HepG2 (cell line): ENCODE results near the gene DTNA. TPM values are rescaled to one million over a fixed set of nuclear protein-coding genes. Genes with fewer than 3 reads are reported as not detected.

Source experiments
- ATAC-seq: fragments of 200-7000 bp; cut with Tn5 transposase; 3 replicates; pipeline ENCODE4 v1.9.1; 2020; ENCODE audit warnings: mild to moderate bottlenecking, moderate library complexity
- BruUV-seq: library from RNA; stranded (reverse); fragments of 400-500 nt; replicated peaks from 2 replicates; lab custom pipeline; 2021; lab: Mats Ljungman, UMichigan
- CTCF ChIA-PET: fragments of 300-600 bp; formaldehyde crosslinking; extraction: SDS; loops from one replicate; lab custom pipeline; 2021; ENCODE audit warnings: low total read pairs, inconsistent platforms, low intra/inter-chr PET ratio; lab: Yijun Ruan, JAX
- POLR2A ChIA-PET: fragments of 350-600 bp; sonication (Branson Sonifier 250); formaldehyde crosslinking; loops from one replicate; lab custom pipeline; 2020; ENCODE audit warnings: antibody characterized with exemption, inconsistent platforms; lab: Yijun Ruan, JAX
- DNase-seq: peaks from one replicate; pipeline ENCODE4 v3.0.0-alpha.2; 2015; ENCODE audit warnings: low spot score
- FAIRE-seq: peaks from 3 replicates; lab custom pipeline; 2011; peaks lifted over from hg19 to GRCh38; lab: Jason Lieb, UNC
- H2AFZ ChIP-seq: one replicate; pipeline ENCODE4 v1.6.1; 2011; ENCODE audit warnings: low read length, inconsistent platforms
- H3K27ac ChIP-seq: fragments of 300-600 bp; 3 replicates; pipeline ENCODE4 v1.8.0; 2011; ENCODE audit warnings: mixed run types, mild to moderate bottlenecking, mixed read lengths, low read length, inconsistent platforms; ENCODE audit not compliant: insufficient read depth; ENCODE audit errors: extremely low read length
- H3K27me3 ChIP-seq, 2 experiments: fragments of 200-600 bp in 1 of 2; 2 replicates in 1 of 2; 3 replicates in 1 of 2; pipeline versions ENCODE4 v1.6.0 to v1.8.0; 2011; ENCODE audit warnings: low read length in 2 of 2, mild to moderate bottlenecking in 2 of 2, moderate library complexity in 2 of 2, inconsistent platforms in 1 of 2; ENCODE audit not compliant: insufficient read depth in 2 of 2, control insufficient read depth in 1 of 2
- H3K36me3 ChIP-seq, 2 experiments: fragments of 200-600 bp in 1 of 2; replicated peaks in 1 of 2; 2 replicates in 1 of 2; 3 replicates in 1 of 2; pipeline versions ENCODE4 v1.5.1 to v1.8.0; 2011; ENCODE audit warnings: low read length in 2 of 2, inconsistent platforms in 1 of 2; ENCODE audit not compliant: insufficient read depth in 2 of 2, control insufficient read depth in 1 of 2
- H3K4me1 ChIP-seq: 2 replicates; pipeline ENCODE4 v1.5.1; 2012; ENCODE audit warnings: low read length, inconsistent platforms; ENCODE audit not compliant: insufficient read depth
- H3K4me2 ChIP-seq: 2 replicates; pipeline ENCODE4 v1.6.0; 2011; ENCODE audit warnings: low read depth, low read length, inconsistent platforms
- H3K4me3 ChIP-seq, 3 experiments: fragments of 200-600 bp in 1 of 3; sonication (generic), shearing (Covaris generic) in 1 of 3; replicated peaks in 1 of 3; 2 replicates each; pipeline ENCODE4 v1.5.1; 2011 to 2016; ENCODE audit warnings: low read length in 3 of 3, inconsistent platforms in 2 of 3, low read depth in 2 of 3, mild to moderate bottlenecking in 2 of 3, control low read depth in 1 of 3, mixed read lengths in 1 of 3; ENCODE audit not compliant: insufficient read depth in 1 of 3
- H3K79me2 ChIP-seq: one replicate; pipeline ENCODE4 v1.6.1; 2011; ENCODE audit warnings: low read length, inconsistent platforms; ENCODE audit not compliant: insufficient read depth
- H3K9ac ChIP-seq: 2 replicates; pipeline ENCODE4 v1.6.0; 2011; ENCODE audit warnings: mild to moderate bottlenecking, low read depth, low read length, inconsistent platforms; ENCODE audit not compliant: insufficient read depth
- H3K9me3 ChIP-seq: 2 replicates; pipeline ENCODE4 v1.5.1; 2012; ENCODE audit warnings: mild to moderate bottlenecking, low read length
- H4K20me1 ChIP-seq: 2 replicates; pipeline ENCODE4 v1.6.0; 2011; ENCODE audit warnings: inconsistent platforms, mild to moderate bottlenecking, low read length, moderate library complexity; ENCODE audit not compliant: insufficient read depth
- FOSL2 ChIP-seq: sonication (generic); formaldehyde crosslinking; IDR thresholded peaks from 2 replicates; pipeline ENCODE4 v1.4.0; 2020; ENCODE audit warnings: missing genetic modification reagents
- NFIC ChIP-seq: IDR thresholded peaks from 2 replicates; pipeline ENCODE4 v1.6.1; 2012; ENCODE audit warnings: mild to moderate bottlenecking, low read length, inconsistent platforms
- PRMT3 ChIP-seq: sonication (generic); formaldehyde crosslinking; IDR thresholded peaks from 2 replicates; pipeline ENCODE4 v1.8.1; 2022; ENCODE audit warnings: low read depth, mild to moderate bottlenecking, moderate library complexity, missing genetic modification reagents, borderline replicate concordance
- ZNF891 ChIP-seq: sonication (generic); formaldehyde crosslinking; IDR thresholded peaks from 2 replicates; pipeline ENCODE4 v1.5.0; 2020; ENCODE audit warnings: mild to moderate bottlenecking, missing genetic modification reagents
- ZSCAN29 ChIP-seq: sonication (generic); formaldehyde crosslinking; conservative IDR thresholded peaks from 2 replicates; pipeline ENCODE4 v1.4.0; 2020; ENCODE audit warnings: mild to moderate bottlenecking, missing genetic modification reagents
- WGBS: methylation state at CpG from one replicate; pipeline ENCODE4 v1.1.6; 2017; ENCODE audit warnings: low lambda C conversion rate; 5-methylcytosine and 5-hydroxymethylcytosine counted together
- in situ Hi-C: cut with HindIII; loops from 2 replicates; pipeline ENCODE4 v1.10.0; 2017; ENCODE audit warnings: low pct_unique_long_range_greater_than_20kb; ENCODE audit not compliant: extremely low pct_ligation_motif_present
- intact Hi-C: fragments of 100-400 bp; cut with micrococcal nuclease; formaldehyde crosslinking; loops from one replicate; pipeline ENCODE4 v1.10.0; 2022; ENCODE audit not compliant: unreplicated experiment
- polyA plus RNA-seq, 8 experiments: library from polyadenylated mRNA; depleted of rRNA in 3 of 8; stranded (reverse) in 7 of 8; unstranded in 1 of 8; fragments of >200 nt; fragmentation: Illumina TruSeq in 4 of 8; extraction: Trizol in 4 of 8; gene quantifications; 2 replicates each; pipeline versions ENCODE4 v1.2.1 to v1.2.3, GENCODE V29; 2011 to 2016; ENCODE audit warnings: low read depth in 4 of 8, missing spikeins in 1 of 8, mixed read lengths in 1 of 8; ENCODE audit not compliant: insufficient read depth in 1 of 8
- total RNA-seq, 5 experiments: library from RNA; depleted of rRNA; stranded (reverse); fragments of >200 nt; fragmentation: Illumina TruSeq; extraction: Trizol; gene quantifications; 2 replicates each; pipeline ENCODE4 v1.2.3, GENCODE V29; 2016; ENCODE audit warnings: low read depth in 1 of 5

DTNA gene
- total and polyA plus RNA-seq, 2 of the 13 experiments (the other 11 are each of a cell fraction or from before 2014, with no cell fraction given): 8.5 to 29.0 TPM

GRCh38 chr18:34806527-34806926, 96.4 kb downstream of the DTNA start:
- CTCF ChIA-PET: no interaction called here
- TF ChIP-seq PRMT3 (no peak), NFIC (no peak), ZSCAN29 (no peak)
- H3K4me1 ChIP-seq: peaks cover 10% of the 10 kb centered on the region
- ATAC-seq (no peak), FAIRE-seq (no peak), DNase-seq (no peak)
- BruUV-seq: no TSS peak
- no peaks in the 10 kb centered on the region for H3K36me3 ChIP-seq
- intact Hi-C loops (no loop called here), in situ Hi-C loops (no loop called here)
- WGBS: 75% methylated on average over 3 of the region's 3 CpGs
- no peak overlapping the region for H3K4me2 ChIP-seq
- no peak overlapping the region for H3K4me3 ChIP-seq
- H3K27ac ChIP-seq: no peak overlapping the region
- H2AFZ ChIP-seq: no peak overlapping the region
- POLR2A ChIA-PET: no interaction called here
- H3K9ac ChIP-seq: no peak overlapping the region
- no peaks in the 10 kb centered on the region for H3K79me2 ChIP-seq
- H3K27me3 ChIP-seq: no peaks in the 10 kb centered on the region
- H3K9me3 ChIP-seq: no peaks in the 10 kb centered on the region
- H4K20me1 ChIP-seq: no peaks in the 10 kb centered on the region

- Histone ChIP-seq H3K36me3 (no peaks in the 10 kb centered on the region), H2AFZ (no peak overlapping the region), H4K20me1 (no peaks in the 10 kb centered on the region), H3K9ac (no peak overlapping the region), H3K4me3 (no peak overlapping the region), H3K4me2 (no peak overlapping the region), H3K27me3 (no peaks in the 10 kb centered on the region), H3K4me1 (peaks cover 10% of the 10 kb centered on the region), H3K9me3 (no peaks in the 10 kb centered on the region), H3K27ac (no peak overlapping the region), H3K79me2 (no peaks in the 10 kb centered on the region)
- intact Hi-C loops (no loop called here), in situ Hi-C loops (no loop called here)
- FAIRE-seq (no peak), ATAC-seq (no peak), DNase-seq (peak; percentile 4)
- BruUV-seq: no TSS peak
- POLR2A ChIA-PET: no interaction called here
- CTCF ChIA-PET: no interaction called here
- 90% methylated on average over 2 of the region's 2 CpGs for WGBS
- TF ChIP-seq FOSL2 (CRISPR knock-in tag): peak; percentile 8; the same call in 1 of the 2 replicates
- TF ChIP-seq ZNF891: no peak
These were observed 97.2 kb downstream of the DTNA start for GRCh38 chr18:34807106-34807796.
